ENCODE results near the gene PTPRQ. TPM values are rescaled to one million over a fixed set of nuclear protein-coding genes. Genes with fewer than 3 reads are reported as not detected.

Gene PTPRQ
- polyA plus RNA-seq, 1 donor (not counting 4 experiments of a cell fraction or from before 2014, with no cell fraction given), result 0.01 TPM

DNA sequence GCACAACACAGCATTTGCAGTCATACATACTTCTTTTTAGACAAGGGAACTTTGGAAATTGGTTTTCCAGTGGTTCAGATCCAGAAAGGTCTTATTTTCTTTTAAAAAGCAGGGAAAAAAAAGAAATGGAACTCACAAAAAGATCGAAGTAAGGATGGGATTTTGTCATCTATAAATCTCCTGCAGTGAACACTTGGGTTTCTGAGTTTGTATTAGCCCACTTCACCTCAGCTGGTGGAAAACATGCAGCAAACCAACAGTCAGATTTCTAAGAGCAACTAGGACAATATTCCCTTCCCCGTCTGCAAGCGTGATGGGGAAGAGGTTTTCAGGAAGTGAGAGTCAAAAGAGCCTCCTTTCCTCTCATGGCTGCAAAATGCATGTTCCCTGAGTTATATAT is 277.3 kb downstream of the PTPRQ start:
- H3K9ac ChIP-seq (ENCODE audit: control insufficient read depth, extremely low read depth, insufficient read depth, low read length), result no peak overlapping the region
- no peak overlapping the region for H3K4me2 ChIP-seq (ENCODE audit: control insufficient read depth, extremely low read depth, insufficient read depth, low read depth, low read length)
- H2AFZ ChIP-seq (ENCODE audit: control insufficient read depth, low read length), result no peak overlapping the region
- no peaks in the 10 kb centered on the region for H3K79me2 ChIP-seq (ENCODE audit: control insufficient read depth, insufficient read depth, low read length)
- peaks cover 23% of the 10 kb centered on the region for H3K27me3 ChIP-seq (ENCODE audit: control insufficient read depth, extremely low read depth, insufficient read depth, low read length)
- H3K27ac ChIP-seq (ENCODE audit: control insufficient read depth, insufficient read depth, low read length), result no peak overlapping the region
- no peaks in the 10 kb centered on the region for H3K9me3 ChIP-seq (ENCODE audit: control insufficient read depth, low read depth, low read length)
- no peak for TF ChIP-seq EZH2 (IDR thresholded peaks at IDR 0.05; ENCODE audit: low read length)
- TF ChIP-seq, protein P1, sequence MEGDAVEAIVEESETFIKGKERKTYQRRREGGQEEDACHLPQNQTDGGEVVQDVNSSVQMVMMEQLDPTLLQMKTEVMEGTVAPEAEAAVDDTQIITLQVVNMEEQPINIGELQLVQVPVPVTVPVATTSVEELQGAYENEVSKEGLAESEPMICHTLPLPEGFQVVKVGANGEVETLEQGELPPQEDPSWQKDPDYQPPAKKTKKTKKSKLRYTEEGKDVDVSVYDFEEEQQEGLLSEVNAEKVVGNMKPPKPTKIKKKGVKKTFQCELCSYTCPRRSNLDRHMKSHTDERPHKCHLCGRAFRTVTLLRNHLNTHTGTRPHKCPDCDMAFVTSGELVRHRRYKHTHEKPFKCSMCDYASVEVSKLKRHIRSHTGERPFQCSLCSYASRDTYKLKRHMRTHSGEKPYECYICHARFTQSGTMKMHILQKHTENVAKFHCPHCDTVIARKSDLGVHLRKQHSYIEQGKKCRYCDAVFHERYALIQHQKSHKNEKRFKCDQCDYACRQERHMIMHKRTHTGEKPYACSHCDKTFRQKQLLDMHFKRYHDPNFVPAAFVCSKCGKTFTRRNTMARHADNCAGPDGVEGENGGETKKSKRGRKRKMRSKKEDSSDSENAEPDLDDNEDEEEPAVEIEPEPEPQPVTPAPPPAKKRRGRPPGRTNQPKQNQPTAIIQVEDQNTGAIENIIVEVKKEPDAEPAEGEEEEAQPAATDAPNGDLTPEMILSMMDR (optimal IDR thresholded peaks at IDR 0.05 in 1 of 3, IDR thresholded peaks at IDR 0.05 in 1 of 3, conservative IDR thresholded peaks at IDR 0.05 in 1 of 3; ENCODE audit: extremely low read depth in 1 of 3, insufficient read depth in 2 of 3, low read length in 3 of 3), result no peak
- no peaks in the 10 kb centered on the region for H3K36me3 ChIP-seq (ENCODE audit: control insufficient read depth in 2 of 2, extremely low read depth in 1 of 2, insufficient read depth in 2 of 2, low read length in 2 of 2)
- H3K4me3 ChIP-seq (ENCODE audit: control insufficient read depth in 2 of 3, extremely low read depth in 1 of 3, insufficient read depth in 2 of 3, low read depth in 1 of 3, low read length in 3 of 3), result no peak overlapping the region
- no peaks in the 10 kb centered on the region for H4K20me1 ChIP-seq (ENCODE audit: control insufficient read depth, extremely low read depth, insufficient read depth, low read length)
- H3K4me1 ChIP-seq (ENCODE audit: control insufficient read depth, extremely low read depth, insufficient read depth, low read length), result no peaks in the 10 kb centered on the region
- no peak for FAIRE-seq
- H3K9me1 ChIP-seq (ENCODE audit: control insufficient read depth, extremely low read depth, insufficient read depth, low read length), result no peaks in the 10 kb centered on the region
- dilution Hi-C loops (cut with MboI; ENCODE audit: extremely low pct_ligation_motif_present, low sequenced_read_pairs), result no loop called here
- no peak for DNase-seq (ENCODE audit: low read depth, low spot score)

Measured in keratinocyte (primary cell).